Smooth muscle cell (in vitro differentiated cells): ENCODE measurements around the gene SETDB1. TPM values are rescaled to one million over a fixed set of nuclear protein-coding genes. Genes with fewer than 3 reads are reported as not detected.

Experiments used
- DNase-seq: peaks from one replicate; lab custom pipeline; 2025; ENCODE audit not compliant: unreplicated experiment; lab: John Stamatoyannopoulos, UW
- H2AFZ ChIP-seq: fragments of 200-600 bp; sonication (generic); 2 replicates; pipeline ENCODE4 v1.6.0; 2016; ENCODE audit warnings: antibody characterized with exemption, low read depth, mild to moderate bottlenecking
- H3F3A ChIP-seq: fragments of 200-600 bp; sonication (generic); 2 replicates; pipeline ENCODE4 v1.6.0; 2017; ENCODE audit warnings: antibody characterized with exemption, low read depth
- H3K27ac ChIP-seq: fragments of 200-600 bp; sonication (generic); 2 replicates; pipeline ENCODE4 v1.5.1; 2016; ENCODE audit warnings: low read depth, mild to moderate bottlenecking
- H3K27me3 ChIP-seq: fragments of 200-600 bp; sonication (generic); 2 replicates; pipeline ENCODE4 v1.6.1; 2016; ENCODE audit warnings: low read depth, mild to moderate bottlenecking
- H3K36me3 ChIP-seq: fragments of 200-600 bp; sonication (generic); 2 replicates; pipeline ENCODE4 v1.5.1; 2016; ENCODE audit warnings: low read depth
- H3K4me1 ChIP-seq: fragments of 200-600 bp; sonication (generic); 2 replicates; pipeline ENCODE4 v1.5.1; 2016; ENCODE audit warnings: low read depth
- H3K4me2 ChIP-seq: fragments of 200-600 bp; sonication (generic); 2 replicates; pipeline ENCODE4 v1.6.0; 2016; ENCODE audit warnings: mild to moderate bottlenecking
- H3K4me3 ChIP-seq: fragments of 200-600 bp; sonication (generic); 2 replicates; pipeline ENCODE4 v1.5.1; 2016; ENCODE audit warnings: mild to moderate bottlenecking
- H3K79me2 ChIP-seq: fragments of 200-600 bp; sonication (generic); 2 replicates; pipeline ENCODE4 v1.6.0; 2016; ENCODE audit warnings: low read depth, mild to moderate bottlenecking
- H3K9ac ChIP-seq: fragments of 200-600 bp; sonication (generic); 2 replicates; pipeline ENCODE4 v1.6.0; 2016; ENCODE audit warnings: low read depth
- H3K9me3 ChIP-seq: fragments of 200-600 bp; sonication (generic); replicated peaks from 2 replicates; pipeline ENCODE4 v1.5.1; 2016; ENCODE audit warnings: low read depth
- H4K20me1 ChIP-seq: fragments of 200-600 bp; sonication (generic); 2 replicates; pipeline ENCODE4 v1.6.0; 2016; ENCODE audit warnings: low read depth
- CTCF ChIP-seq: fragments of 200-600 bp; sonication (generic); IDR thresholded peaks from 2 replicates; pipeline ENCODE4 v1.5.1; 2017; ENCODE audit warnings: borderline replicate concordance, mild to moderate bottlenecking, antibody characterized with exemption; ENCODE audit not compliant: insufficient read depth, poor library complexity, severe bottlenecking
- WGBS: methylation state at CpG from one replicate; pipeline ENCODE4 v1.1.7; 2016; ENCODE audit warnings: low lambda C conversion rate; 5-methylcytosine and 5-hydroxymethylcytosine counted together
- polyA plus RNA-seq: library from polyadenylated mRNA; unstranded; fragments of >200 nt; fragmentation: Nextera tagmentation; extraction: Ambion mirVana; gene quantifications from 2 replicates; pipeline ENCODE4 v1.2.1, GENCODE V29; 2016
- total RNA-seq: library from RNA; depleted of rRNA; stranded (reverse); fragments of >200 nt; gene quantifications from 2 replicates; pipeline ENCODE4 v1.2.3, GENCODE V29; 2014

SETDB1 gene
- total and polyA plus RNA-seq, 2 experiments from 2014 or later = 11.3 to 19.1 TPM

GRCh38 chr1:150985179-150985825 lies 59.1 kb downstream of the SETDB1 start:
- WGBS = 94% methylated on average over 2 of the region's 2 CpGs
- Histone ChIP-seq H3K9me3 (no peaks in the 10 kb centered on the region), H3K4me3 (no peak overlapping the region), H3K36me3 (no peaks in the 10 kb centered on the region), H3K4me1 (peaks cover 12% of the 10 kb centered on the region), H4K20me1 (no peaks in the 10 kb centered on the region), H2AFZ (no peak overlapping the region), H3K9ac (no peak overlapping the region), H3K27ac (no peak overlapping the region), H3K79me2 (no peaks in the 10 kb centered on the region), H3K27me3 (no peaks in the 10 kb centered on the region), H3K4me2 (no peak overlapping the region), H3F3A (no peaks in the 10 kb centered on the region)
- DNase-seq = no peak
- no peak for TF ChIP-seq CTCF

GRCh38 chr1:150987924-150988323 lies 61.8 kb downstream of the SETDB1 start:
- H3K36me3 ChIP-seq = no peaks in the 10 kb centered on the region
- H3K4me2 ChIP-seq = no peak overlapping the region
- H3K9ac ChIP-seq = no peak overlapping the region
- TF ChIP-seq CTCF = no peak
- H3K9me3 ChIP-seq = no peaks in the 10 kb centered on the region
- H3K4me1 ChIP-seq = no peaks in the 10 kb centered on the region
- H3K79me2 ChIP-seq = no peaks in the 10 kb centered on the region
- H3K27me3 ChIP-seq = no peaks in the 10 kb centered on the region
- H3K4me3 ChIP-seq = no peak overlapping the region
- no peaks in the 10 kb centered on the region for H3F3A ChIP-seq
- no peak for DNase-seq
- H3K27ac ChIP-seq = no peak overlapping the region
- H2AFZ ChIP-seq = no peak overlapping the region
- 91% methylated on average over 7 of the region's 7 CpGs for WGBS
- H4K20me1 ChIP-seq = no peaks in the 10 kb centered on the region

- no peaks in the 10 kb centered on the region for H3F3A ChIP-seq
- H3K36me3 ChIP-seq = no peaks in the 10 kb centered on the region
- H3K27me3 ChIP-seq = no peaks in the 10 kb centered on the region
- H3K79me2 ChIP-seq = no peaks in the 10 kb centered on the region
- H3K9me3 ChIP-seq = no peaks in the 10 kb centered on the region
- H3K4me1 ChIP-seq = no peaks in the 10 kb centered on the region
- no peak overlapping the region for H3K4me3 ChIP-seq
- no peaks in the 10 kb centered on the region for H4K20me1 ChIP-seq
- H3K4me2 ChIP-seq = no peak overlapping the region
- no peak for DNase-seq
- H3K27ac ChIP-seq = no peak overlapping the region
- no peak for TF ChIP-seq CTCF
- H3K9ac ChIP-seq = no peak overlapping the region
- 86% methylated on average over 4 of the region's 4 CpGs for WGBS
- no peak overlapping the region for H2AFZ ChIP-seq
These were observed 66.5 kb downstream of the SETDB1 start for GRCh38 chr1:150992626-150993025.

- Histone ChIP-seq H2AFZ (no peak overlapping the region), H3F3A (peaks cover 5% of the 10 kb centered on the region), H3K9me3 (no peaks in the 10 kb centered on the region), H3K36me3 (no peaks in the 10 kb centered on the region), H3K27me3 (no peaks in the 10 kb centered on the region), H3K4me1 (no peaks in the 10 kb centered on the region), H3K9ac (no peak overlapping the region), H3K4me2 (no peak overlapping the region), H3K27ac (no peak overlapping the region), H4K20me1 (no peaks in the 10 kb centered on the region), H3K79me2 (no peaks in the 10 kb centered on the region), H3K4me3 (no peak overlapping the region)
- no peak for TF ChIP-seq CTCF
- DNase-seq = no peak
- 85% methylated on average over 3 of the region's 3 CpGs for WGBS
These were observed 68.1 kb downstream of the SETDB1 start for GRCh38 chr1:150994248-150994647.
